HG03565 (cell line): Measurements from ENCODE around the gene AGL.
A peak's percentile ranks its signal among the peaks of the same experiment; 100 is the strongest.
"Not testable (repeated sequence)": the region's sequence is repeated elsewhere in the genome, so short reads cannot be mapped to it uniquely, and the experiment has no call there.

ENCODE experiments used
- ATAC-seq: cut with Tn5 transposase; IDR thresholded peaks from one replicate; pipeline ENCODE4 v1.9.1; 2021; ENCODE audit warnings: mild to moderate bottlenecking, moderate library complexity; ENCODE audit not compliant: unreplicated experiment

Gene AGL

GRCh38 chr1:99850459-99851291 lies 514 bp downstream of the AGL start:
- peak; percentile 12 for ATAC-seq

- ATAC-seq, result no peak
These were observed 1.8 kb downstream of the AGL start for GRCh38 chr1:99851850-99852454.

GRCh38 chr1:99852648-99853047 lies 2.5 kb downstream of the AGL start:
- no peak for ATAC-seq

GRCh38 chr1:99855914-99856450 lies 5.8 kb downstream of the AGL start:
- no peak for ATAC-seq

GRCh38 chr1:99857041-99857440 lies 6.9 kb downstream of the AGL start:
- ATAC-seq, result not testable (repeated sequence)

GRCh38 chr1:99858286-99858685 lies 8.1 kb downstream of the AGL start:
- ATAC-seq, result no peak

GRCh38 chr1:99858881-99859280 lies 8.7 kb downstream of the AGL start:
- no peak for ATAC-seq

GRCh38 chr1:99860703-99861102 lies 10.5 kb downstream of the AGL start:
- no peak for ATAC-seq

GRCh38 chr1:99867682-99868081 lies 17.5 kb downstream of the AGL start:
- ATAC-seq, result no peak

- no peak for ATAC-seq
These were observed 19.1 kb downstream of the AGL start for GRCh38 chr1:99869304-99869703.

- ATAC-seq, result no peak
These were observed 19.6 kb downstream of the AGL start for GRCh38 chr1:99869723-99870122.

GRCh38 chr1:99872063-99872462 lies 21.9 kb downstream of the AGL start:
- ATAC-seq, result no peak

- no peak for ATAC-seq
These were observed 27.4 kb downstream of the AGL start for GRCh38 chr1:99877568-99877967.

GRCh38 chr1:99886179-99886578 lies 36.0 kb downstream of the AGL start:
- no peak for ATAC-seq

GRCh38 chr1:99886841-99887240 lies 36.7 kb downstream of the AGL start:
- no peak for ATAC-seq

GRCh38 chr1:99887890-99888289 lies 37.7 kb downstream of the AGL start:
- no peak for ATAC-seq

- ATAC-seq, result no peak
These were observed 41.8 kb downstream of the AGL start for GRCh38 chr1:99891997-99892396.

GRCh38 chr1:99903278-99903677 lies 53.1 kb downstream of the AGL start:
- ATAC-seq, result not testable (repeated sequence)

GRCh38 chr1:99906535-99906934 lies 56.4 kb downstream of the AGL start:
- ATAC-seq, result no peak

GRCh38 chr1:99917214-99917613 lies 67.1 kb downstream of the AGL start:
- ATAC-seq, result no peak

- ATAC-seq, result no peak
These were observed 69.1 kb downstream of the AGL start for GRCh38 chr1:99919220-99919619.

- no peak for ATAC-seq
These were observed 84.6 kb downstream of the AGL start for GRCh38 chr1:99934801-99935200.
